ENCODE results near the gene ACOT6.
"Not testable (repeated sequence)": the region's sequence is repeated elsewhere in the genome, so short reads cannot be mapped to it uniquely, and the experiment has no call there.

DNA sequence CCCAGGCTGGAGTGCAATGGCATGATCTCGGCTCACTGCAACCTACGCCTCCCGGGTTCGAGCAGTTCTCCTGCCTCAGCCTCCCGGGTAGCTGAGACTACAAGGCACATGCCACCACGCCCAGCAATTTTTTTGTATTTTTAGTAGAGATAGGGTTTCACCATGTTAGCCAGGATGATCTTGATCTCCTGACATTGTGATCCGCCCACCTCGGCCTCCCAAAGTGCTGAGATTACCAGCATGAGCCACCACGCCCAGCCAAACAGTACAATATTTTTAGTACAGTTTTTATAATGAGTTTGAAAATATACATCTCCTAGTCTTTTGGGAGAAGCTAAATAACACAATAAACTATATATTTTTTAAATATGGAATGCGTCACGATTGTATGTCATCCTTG lies 46.9 kb downstream of the ACOT6 start:
- TF ChIP-seq POLR2A, POLR2AphosphoS5 (IDR thresholded peaks at IDR 0.05): not testable (repeated sequence)
- TF ChIP-seq, protein P1, sequence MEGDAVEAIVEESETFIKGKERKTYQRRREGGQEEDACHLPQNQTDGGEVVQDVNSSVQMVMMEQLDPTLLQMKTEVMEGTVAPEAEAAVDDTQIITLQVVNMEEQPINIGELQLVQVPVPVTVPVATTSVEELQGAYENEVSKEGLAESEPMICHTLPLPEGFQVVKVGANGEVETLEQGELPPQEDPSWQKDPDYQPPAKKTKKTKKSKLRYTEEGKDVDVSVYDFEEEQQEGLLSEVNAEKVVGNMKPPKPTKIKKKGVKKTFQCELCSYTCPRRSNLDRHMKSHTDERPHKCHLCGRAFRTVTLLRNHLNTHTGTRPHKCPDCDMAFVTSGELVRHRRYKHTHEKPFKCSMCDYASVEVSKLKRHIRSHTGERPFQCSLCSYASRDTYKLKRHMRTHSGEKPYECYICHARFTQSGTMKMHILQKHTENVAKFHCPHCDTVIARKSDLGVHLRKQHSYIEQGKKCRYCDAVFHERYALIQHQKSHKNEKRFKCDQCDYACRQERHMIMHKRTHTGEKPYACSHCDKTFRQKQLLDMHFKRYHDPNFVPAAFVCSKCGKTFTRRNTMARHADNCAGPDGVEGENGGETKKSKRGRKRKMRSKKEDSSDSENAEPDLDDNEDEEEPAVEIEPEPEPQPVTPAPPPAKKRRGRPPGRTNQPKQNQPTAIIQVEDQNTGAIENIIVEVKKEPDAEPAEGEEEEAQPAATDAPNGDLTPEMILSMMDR (IDR thresholded peaks at IDR 0.05), result not testable (repeated sequence)
